Ramos (cell line): ENCODE data around the gene KCTD21.
"Not testable (repeated sequence)": the region's sequence is repeated elsewhere in the genome, so short reads cannot be mapped to it uniquely, and the experiment has no call there.

Source experiments
- in situ Hi-C: fragments of 300-500 bp; cut with MboI; formaldehyde crosslinking; loops from one replicate; pipeline ENCODE4 v1.14.3; 2022; ENCODE audit warnings: low sequenced_read_pairs; ENCODE audit not compliant: unreplicated experiment

Gene KCTD21

DNA sequence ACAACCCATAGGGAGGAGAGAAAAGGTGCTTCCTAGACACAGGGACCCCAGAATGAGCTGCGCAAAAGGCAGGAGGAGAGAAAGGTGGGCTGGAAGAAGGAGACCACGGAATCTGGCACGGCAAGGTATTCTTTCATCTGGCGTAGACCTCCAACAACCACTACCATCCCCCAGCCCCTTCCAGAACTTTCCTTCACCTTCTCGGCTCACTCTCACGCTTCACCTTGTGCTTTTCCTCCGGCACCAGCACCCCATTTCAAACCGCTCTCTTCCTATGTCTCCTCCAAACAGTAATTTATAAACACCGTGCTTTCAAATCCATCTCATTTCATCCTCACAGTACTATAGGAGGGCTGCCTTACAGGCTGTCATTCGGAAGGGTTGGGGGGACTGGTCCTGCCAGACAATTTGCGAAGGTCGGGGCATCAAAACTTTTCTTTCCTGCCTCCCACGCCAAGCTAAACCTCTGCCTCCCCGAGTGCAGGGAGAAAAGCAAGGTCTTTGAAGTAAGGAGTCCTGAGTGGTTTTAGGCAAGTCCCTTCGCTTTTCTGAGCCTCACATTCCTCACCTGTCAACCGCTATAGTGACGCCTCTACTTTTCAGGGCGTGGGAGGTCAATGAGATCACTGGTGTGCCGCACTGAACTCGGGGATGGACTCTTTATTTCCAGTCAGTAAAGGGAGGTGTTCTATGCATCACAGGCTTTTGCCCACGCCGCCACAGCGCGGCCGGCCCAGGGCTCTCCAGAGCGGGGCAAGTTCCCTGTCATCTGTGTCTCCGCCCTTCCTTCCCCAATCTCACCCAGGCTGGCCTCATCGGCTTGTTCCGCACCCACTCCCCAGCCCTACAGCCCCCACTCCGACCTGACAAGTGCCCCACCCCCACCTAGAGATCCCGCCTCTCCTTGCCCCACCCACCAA is 800 bp downstream of the KCTD21 start:
- in situ Hi-C loops: no loop called here

DNA sequence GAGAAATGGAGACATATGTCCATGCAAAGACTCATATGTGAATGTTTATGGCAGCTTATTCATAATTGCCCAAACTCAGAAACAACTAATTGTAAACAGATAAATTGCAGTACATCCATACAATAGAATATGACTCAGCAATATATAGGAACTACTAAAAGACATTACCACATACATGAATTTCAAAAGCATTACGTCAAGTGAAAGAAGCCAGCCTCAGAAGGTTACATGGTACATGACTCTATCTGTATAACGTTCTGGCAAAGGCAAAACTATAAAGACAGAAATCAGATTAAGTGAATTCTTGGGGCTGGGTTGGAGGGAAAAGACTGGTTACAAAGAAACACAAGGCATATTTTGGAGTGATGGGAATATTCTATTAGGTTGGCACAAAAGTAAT is 7.2 kb downstream of the KCTD21 start:
- in situ Hi-C loops: no loop called here

DNA sequence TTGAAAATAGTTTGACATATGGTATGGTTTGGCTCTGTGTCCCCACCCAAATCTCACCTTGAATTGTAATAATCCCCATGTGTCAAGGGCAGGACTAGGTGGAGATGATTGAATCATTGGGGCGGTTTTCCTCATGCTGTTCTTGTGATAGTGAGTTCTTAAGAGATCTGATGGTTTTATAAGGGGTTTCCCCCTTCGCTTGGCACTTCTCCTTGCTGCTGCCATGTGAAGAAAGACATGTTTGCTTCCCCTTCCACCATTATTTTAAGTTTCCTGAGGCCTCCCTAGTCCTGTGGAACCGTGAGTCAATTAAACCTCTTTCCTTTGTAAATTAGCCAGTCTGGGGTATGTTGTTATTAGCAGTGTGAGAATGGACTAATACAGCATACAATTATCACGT is 7.7 kb downstream of the KCTD21 start:
- in situ Hi-C loops: no loop called here

- in situ Hi-C loops: no loop called here
Observed at GRCh38 chr11:78179459-78180071, 8.9 kb downstream of the KCTD21 start.

DNA sequence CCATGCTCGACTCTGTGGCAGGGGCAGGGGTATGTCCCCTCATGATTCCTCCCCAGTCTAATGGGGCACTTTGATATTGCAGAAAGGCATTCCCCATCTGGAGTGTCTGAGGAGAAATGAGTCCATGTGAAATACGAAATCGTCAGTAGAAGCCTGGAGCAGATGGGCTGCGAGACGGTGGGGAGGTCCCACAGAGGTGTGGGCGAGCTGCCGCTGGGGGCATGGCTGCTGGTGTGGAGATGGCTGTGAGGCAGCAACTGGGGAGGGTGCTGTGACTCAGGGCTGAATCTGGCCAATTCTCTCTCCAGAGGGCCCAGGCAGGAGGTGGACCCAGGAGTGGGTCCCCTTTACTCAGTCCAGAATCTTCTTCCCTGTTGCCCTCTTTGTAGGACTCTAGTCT is 11.2 kb downstream of the KCTD21 start:
- in situ Hi-C loops: no loop called here

- in situ Hi-C loops: no loop called here
Observed at GRCh38 chr11:78176605-78177141, 11.8 kb downstream of the KCTD21 start.

DNA sequence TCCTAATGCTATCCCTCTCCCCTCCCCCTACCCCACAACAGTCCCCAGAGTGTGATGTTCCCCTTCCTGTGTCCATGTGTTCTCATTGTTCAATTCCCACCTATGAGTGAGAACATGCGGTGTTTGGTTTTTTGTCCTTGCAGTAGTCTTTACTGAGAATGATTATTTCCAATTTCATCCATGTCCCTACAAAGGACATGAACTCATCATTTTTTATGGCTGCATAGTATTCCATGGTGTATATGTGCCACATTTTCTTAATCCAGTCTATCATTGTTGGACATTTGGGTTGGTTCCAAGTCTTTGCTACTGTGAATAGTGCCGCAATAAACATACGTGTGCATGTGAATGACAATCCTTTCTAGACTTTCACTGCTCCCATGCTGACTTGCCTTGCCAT is 12.6 kb downstream of the KCTD21 start:
- in situ Hi-C loops: not testable (repeated sequence)

DNA sequence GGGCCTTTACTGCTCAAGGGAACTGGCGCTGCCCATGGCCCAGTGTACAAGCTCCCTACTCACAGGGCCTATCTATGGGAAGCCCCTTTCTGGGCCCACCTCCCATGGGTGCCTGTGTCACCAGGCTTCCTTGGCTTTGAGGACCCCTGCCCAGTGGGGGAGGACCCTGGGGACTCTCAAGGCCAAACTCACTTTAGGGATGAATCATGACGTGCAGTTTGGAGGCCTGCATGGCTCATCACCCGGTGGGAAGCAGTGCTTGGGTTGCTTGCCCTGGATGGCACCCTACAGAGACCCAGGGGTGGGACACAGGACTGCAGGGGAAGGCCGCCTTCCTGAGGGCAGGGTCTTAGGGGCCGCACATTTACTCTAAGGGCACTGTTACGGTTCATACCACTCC is 16.5 kb downstream of the KCTD21 start:
- in situ Hi-C loops: no loop called here

DNA sequence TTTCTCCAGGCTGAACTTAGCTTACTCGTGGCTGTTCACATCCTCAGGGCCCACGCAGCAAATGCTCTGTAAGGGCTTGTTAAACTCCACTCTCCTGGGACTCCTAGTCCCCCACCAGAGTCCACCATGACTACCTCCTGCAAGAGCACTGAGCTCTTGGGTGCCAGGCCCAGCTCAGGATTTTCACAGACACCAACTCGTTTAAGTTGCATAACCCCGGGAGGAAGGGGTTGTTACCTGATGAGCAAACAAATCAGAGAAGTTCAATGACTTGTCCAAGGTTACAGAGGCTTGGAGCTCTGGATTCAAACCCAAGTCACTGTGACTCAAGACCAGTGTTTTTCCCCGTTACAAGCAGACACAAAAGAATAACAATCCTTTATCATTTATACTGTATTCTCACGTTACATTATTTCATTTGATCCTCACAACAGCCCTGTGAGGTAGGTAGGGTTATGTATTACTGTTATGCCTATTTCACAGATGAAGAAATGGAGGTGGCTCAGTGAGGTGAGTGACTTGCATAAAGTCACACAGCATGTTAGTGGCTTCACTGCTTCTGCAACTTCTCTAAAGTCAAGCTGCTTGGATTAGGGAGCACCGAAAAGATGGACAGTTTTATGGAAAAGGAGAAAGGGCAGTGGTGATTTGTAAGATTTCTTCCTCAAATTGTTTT is 17.4 kb downstream of the KCTD21 start:
- in situ Hi-C loops: no loop called here

GRCh38 chr11:78170413-78170812 is 18.0 kb downstream of the KCTD21 start:
- in situ Hi-C loops: no loop called here

DNA sequence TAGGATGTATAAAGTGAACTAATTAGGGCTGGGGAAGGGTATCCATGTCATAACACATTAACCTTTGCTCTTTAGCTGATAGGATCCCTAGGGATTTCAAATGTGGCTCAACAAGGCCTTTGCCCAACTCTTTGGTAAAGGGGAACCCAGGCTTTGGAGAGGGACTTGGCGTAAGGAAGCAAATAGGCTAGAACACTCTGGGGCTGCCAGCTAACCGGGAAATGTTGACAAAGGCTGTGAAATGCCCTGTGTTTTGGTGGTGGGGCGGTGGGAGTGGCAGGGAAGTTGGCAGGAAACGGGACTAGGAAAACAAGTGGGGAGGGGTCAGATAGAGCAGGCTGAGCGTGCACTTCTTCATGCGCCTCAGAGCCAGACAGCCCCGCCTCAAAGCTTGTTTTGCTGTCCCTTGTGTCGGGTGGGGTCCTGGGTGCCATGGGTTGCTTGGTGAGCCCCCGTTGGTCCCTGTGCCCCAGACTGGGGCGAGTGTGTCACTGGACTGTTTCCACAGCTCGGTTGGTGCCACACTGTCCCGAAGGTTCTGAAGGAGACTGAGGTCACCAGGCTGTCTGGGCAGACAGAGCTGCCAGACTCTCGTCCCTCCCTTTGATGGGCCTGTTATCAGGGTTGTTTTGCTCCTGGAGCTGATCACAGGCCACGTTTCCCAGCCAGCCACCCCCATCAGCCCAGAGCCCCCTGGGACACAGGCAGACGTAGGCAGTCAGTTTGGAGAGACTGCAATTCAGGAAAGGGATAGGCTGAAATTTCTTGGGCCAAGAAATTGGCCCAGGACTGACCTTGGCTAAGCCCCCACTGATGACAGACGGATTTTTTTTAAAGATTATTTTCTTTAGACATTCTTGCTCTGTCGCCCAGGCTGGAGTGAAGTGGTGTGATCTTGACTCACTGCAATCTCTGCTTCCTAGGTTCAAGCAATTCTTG is 19.6 kb downstream of the KCTD21 start:
- in situ Hi-C loops: no loop called here

DNA sequence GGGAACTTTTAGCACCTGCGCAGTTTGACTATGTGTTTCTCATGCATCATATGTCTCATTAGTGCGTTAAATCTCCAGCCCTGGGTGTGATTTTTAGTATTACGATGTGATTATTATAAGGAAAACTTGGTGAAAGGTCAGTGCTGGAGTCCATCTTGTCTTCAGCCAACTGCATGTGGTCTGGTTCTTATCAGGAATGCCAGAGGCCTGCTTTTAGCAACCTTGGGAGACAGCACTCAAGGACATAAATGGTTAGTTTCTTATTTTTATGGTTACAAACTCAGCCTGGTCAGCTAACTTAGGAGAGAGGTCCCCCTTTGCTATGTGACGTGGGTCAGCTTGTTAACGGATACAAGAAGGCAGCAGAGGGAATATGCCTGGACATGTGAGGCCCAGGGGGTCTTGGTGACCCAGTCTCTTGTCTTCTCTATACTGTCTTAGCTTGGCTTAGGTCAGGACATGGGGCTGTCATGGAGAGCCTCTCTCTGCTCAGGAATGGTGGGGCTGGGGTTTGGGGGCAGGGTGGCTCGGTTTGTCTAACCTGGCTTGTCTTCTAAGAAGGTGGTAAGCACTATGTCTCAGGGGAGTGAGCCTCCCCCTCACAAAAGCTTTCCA is 21.5 kb downstream of the KCTD21 start:
- in situ Hi-C loops: no loop called here

DNA sequence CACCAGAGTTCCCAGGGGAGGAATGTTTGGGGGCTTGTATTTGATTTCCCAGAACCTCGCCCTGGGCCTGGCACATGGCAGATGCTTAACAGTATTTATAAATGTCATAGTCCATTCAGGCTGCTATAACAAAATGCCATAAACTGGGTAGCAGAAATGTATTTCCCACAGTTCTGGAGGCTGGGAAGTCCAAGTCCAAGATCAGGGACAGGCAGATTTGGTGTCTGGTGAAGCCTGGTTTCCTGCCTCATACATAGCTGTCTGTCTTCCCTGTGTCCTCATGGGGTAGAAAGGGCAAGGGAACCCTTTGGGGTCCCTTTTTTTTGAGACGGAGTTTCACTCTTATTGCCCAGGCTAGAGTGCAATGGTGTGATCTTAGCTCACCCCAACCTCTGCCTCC is 24.0 kb downstream of the KCTD21 start:
- in situ Hi-C loops: no loop called here

- in situ Hi-C loops: no loop called here
Observed at GRCh38 chr11:78163828-78164227, 24.6 kb downstream of the KCTD21 start.

- in situ Hi-C loops: no loop called here
Observed at GRCh38 chr11:78161962-78162371, 26.5 kb downstream of the KCTD21 start.

- in situ Hi-C loops: no loop called here
Observed at GRCh38 chr11:78161346-78161745, 27.1 kb downstream of the KCTD21 start.

DNA sequence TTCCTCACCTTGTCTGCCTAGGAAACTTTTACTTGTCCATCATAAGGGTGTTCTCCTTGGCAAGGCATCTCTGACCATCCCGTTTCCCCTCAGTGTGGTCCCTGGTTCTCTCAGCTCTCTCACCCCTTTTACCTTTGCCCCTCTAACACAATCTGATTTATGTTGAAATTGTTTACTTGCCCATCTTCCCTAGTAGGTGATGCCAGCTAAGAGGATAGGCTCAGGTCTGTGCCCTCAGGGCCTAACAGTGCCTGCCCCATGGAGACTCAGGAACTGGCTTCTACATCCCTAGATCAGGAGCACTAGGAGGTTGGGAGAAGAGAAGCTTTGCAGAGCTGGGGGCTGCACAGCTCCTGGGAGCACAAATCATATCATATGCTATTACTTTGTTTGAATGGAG is 27.9 kb downstream of the KCTD21 start:
- in situ Hi-C loops: no loop called here

- in situ Hi-C loops: no loop called here
Observed at GRCh38 chr11:78158987-78159652, 29.3 kb downstream of the KCTD21 start.
